NT2/D1 (cell line): ENCODE measurements around the gene APOL1.
A peak's percentile ranks its signal among the peaks of the same experiment; 100 is the strongest.
"Not testable (repeated sequence)": the region's sequence is repeated elsewhere in the genome, so short reads cannot be mapped to it uniquely, and the experiment has no call there.

Experiments used
- DNase-seq: peaks from one replicate; pipeline ENCODE4 v3.0.0-alpha.2; 2011; ENCODE audit warnings: low read depth, low spot score
- H3K27me3 ChIP-seq: 2 replicates; pipeline ENCODE4 v1.6.0; 2011; ENCODE audit warnings: mild to moderate bottlenecking; ENCODE audit not compliant: insufficient read length, insufficient read depth
- H3K36me3 ChIP-seq: 2 replicates; pipeline ENCODE4 v1.6.1; 2011; ENCODE audit warnings: mild to moderate bottlenecking, low read length, mixed read lengths; ENCODE audit not compliant: insufficient read depth, insufficient read length
- H3K4me1 ChIP-seq: 2 replicates; pipeline ENCODE4 v1.5.1; 2011; ENCODE audit not compliant: insufficient read depth, insufficient read length
- H3K4me3 ChIP-seq: 2 replicates; pipeline ENCODE4 v1.5.1; 2011; ENCODE audit warnings: low read depth; ENCODE audit not compliant: insufficient read length
- H3K9ac ChIP-seq: 2 replicates; pipeline ENCODE4 v1.6.0; 2011; ENCODE audit warnings: low read depth; ENCODE audit not compliant: insufficient read length
- H3K9me3 ChIP-seq: 2 replicates; pipeline ENCODE4 v1.5.1; 2011; ENCODE audit warnings: mild to moderate bottlenecking, low read length; ENCODE audit not compliant: insufficient read depth
- SUZ12 ChIP-seq: IDR thresholded peaks from 2 replicates; pipeline ENCODE4 v1.6.1; 2011; ENCODE audit not compliant: insufficient read length, insufficient read depth; ENCODE audit errors: extremely low read depth
- YY1 ChIP-seq: IDR thresholded peaks from 2 replicates; pipeline ENCODE4 v1.6.1; 2011; ENCODE audit not compliant: insufficient read length, insufficient read depth
- ZNF274 ChIP-seq: IDR thresholded peaks from 2 replicates; pipeline ENCODE4 v1.6.1; 2011; ENCODE audit warnings: mild to moderate bottlenecking, low read depth, low read length

The APOL1 gene

GRCh38 chr22:36267058-36267457, 14.1 kb downstream of the APOL1 start:
- H3K4me3 ChIP-seq, result no peak overlapping the region
- no peaks in the 10 kb centered on the region for H3K27me3 ChIP-seq
- TF ChIP-seq YY1 (no peak), ZNF274 (no peak), SUZ12 (no peak)
- no peaks in the 10 kb centered on the region for H3K4me1 ChIP-seq
- no peaks in the 10 kb centered on the region for H3K36me3 ChIP-seq
- no peak overlapping the region for H3K9ac ChIP-seq
- H3K9me3 ChIP-seq, result no peaks in the 10 kb centered on the region
- no peak for DNase-seq

DNA sequence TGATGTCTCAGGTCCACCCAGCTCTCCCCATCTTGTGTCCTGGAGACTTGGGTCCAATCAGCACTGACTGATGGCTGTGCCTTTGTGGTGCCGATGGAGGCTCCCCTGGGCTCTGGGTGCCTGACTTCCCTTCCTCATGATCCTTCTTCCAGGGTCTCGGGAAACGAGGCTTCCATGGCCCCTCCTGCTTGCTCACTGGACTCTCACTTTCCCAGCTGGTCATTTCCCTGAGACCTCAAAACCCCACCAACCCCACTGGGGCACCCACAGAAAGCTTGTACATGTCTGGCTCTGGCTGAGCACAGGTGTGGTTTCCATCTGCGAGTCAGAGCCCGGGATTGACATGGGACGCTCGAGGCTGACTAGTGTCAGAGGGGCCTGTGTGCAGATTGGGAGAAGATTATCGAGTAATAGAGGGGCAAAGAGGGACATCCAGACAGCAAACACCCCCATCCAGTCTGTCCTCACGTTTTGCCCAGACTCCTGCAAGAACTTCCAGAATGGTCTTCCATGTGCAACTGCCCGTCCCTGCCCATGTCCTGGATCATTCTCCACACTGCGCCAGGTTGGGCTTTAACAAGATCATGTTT, 15.1 kb downstream of the APOL1 start:
- Histone ChIP-seq H3K36me3 (no peaks in the 10 kb centered on the region), H3K4me1 (no peaks in the 10 kb centered on the region), H3K27me3 (no peaks in the 10 kb centered on the region), H3K9me3 (no peaks in the 10 kb centered on the region), H3K9ac (no peak overlapping the region), H3K4me3 (no peak overlapping the region)
- DNase-seq, result no peak
- no peak for TF ChIP-seq YY1
- no peak for TF ChIP-seq ZNF274
- TF ChIP-seq SUZ12, result no peak

- not testable (repeated sequence) for H3K4me3 ChIP-seq, DNase-seq, H3K36me3 ChIP-seq, H3K4me1 ChIP-seq, H3K9ac ChIP-seq, H3K27me3 ChIP-seq, H3K9me3 ChIP-seq
These were observed 18.3 kb downstream of the APOL1 start for GRCh38 chr22:36271231-36271630.

DNA sequence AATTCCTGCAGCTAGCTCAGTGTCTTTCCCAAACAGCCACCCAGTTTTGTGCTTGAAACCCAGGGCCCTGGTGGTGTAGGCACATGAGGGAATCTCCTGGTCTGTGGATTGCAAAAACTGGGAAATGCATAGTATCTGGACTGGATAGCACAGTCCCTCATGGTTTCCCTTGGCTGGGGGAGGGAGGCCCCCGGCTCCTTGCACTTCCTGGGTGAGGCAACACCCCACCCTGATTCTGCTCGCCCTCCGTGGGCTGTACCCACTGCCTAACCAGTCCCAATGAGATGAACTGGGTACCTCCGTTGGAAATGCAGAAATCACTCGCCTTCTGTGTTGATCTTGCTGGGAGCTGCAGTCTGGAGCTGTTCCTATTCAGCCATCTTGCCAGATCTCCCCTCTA, 19.0 kb downstream of the APOL1 start:
- H3K9ac ChIP-seq, H3K4me1 ChIP-seq, H3K27me3 ChIP-seq, H3K36me3 ChIP-seq, H3K4me3 ChIP-seq, H3K9me3 ChIP-seq, DNase-seq: not testable (repeated sequence)

DNA sequence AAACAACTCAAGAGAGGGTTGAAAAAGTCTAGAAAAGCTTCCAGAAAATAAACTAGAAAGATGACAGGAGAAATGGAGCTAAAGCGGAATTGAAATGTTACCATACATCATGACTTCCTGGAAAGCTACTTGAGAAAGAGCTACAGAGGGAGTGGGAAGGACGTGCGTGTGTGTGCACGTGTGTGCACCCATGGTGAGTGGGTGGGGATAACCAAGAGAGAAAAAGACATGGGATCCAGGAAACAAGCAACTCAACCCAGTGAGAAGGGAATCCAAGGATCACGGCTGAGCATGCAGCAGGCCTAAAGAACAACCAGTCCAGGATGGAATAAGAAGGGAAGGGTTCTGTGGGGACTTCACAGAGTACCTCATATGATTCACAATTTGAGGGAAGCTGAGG, 21.6 kb downstream of the APOL1 start:
- TF ChIP-seq SUZ12, result no peak
- TF ChIP-seq YY1, result no peak
- TF ChIP-seq ZNF274, result no peak

GRCh38 chr22:36277482-36278291, 24.8 kb downstream of the APOL1 start:
- H3K9ac ChIP-seq, result no peak overlapping the region
- H3K36me3 ChIP-seq, result peaks cover 28% of the 10 kb centered on the region
- H3K4me1 ChIP-seq, result peaks cover 2% of the 10 kb centered on the region
- TF ChIP-seq ZNF274 (no peak), SUZ12 (no peak), YY1 (no peak)
- H3K4me3 ChIP-seq, result no peak overlapping the region
- H3K27me3 ChIP-seq, result no peaks in the 10 kb centered on the region
- DNase-seq, result peak; percentile 35
- no peaks in the 10 kb centered on the region for H3K9me3 ChIP-seq

More for the DNA sequence above, 21.6 kb downstream of the APOL1 start:
- DNase-seq, result no peak
- Histone ChIP-seq H3K4me1 (peaks cover 2% of the 10 kb centered on the region), H3K9me3 (no peaks in the 10 kb centered on the region), H3K27me3 (no peaks in the 10 kb centered on the region), H3K36me3 (peaks cover 6% of the 10 kb centered on the region), H3K9ac (no peak overlapping the region), H3K4me3 (no peak overlapping the region)

DNA sequence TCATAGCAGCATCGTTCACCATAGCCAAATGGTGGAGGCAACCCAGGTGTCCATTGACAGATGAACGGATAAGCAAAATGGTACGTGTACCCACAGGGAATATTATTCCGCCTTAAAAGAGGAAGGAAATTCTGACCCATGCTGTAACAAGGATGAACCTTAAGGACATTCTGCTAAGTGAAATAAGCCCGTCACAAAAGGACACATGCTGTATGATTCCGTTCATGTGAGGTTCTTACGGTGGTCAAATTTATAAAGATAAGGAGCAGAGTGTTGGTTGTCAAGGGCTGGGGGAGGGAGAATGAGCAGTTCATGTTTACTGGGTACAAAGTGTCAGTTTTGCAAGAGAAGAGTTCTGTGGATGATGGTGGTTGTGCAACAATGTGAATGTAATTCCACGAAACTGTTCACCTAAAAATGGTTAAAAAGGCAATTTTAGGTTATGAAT, 26.3 kb downstream of the APOL1 start:
- H3K36me3 ChIP-seq, result peaks cover 40% of the 10 kb centered on the region
- TF ChIP-seq YY1 (no peak), SUZ12 (no peak), ZNF274 (no peak)
- DNase-seq, result no peak
- peaks cover 2% of the 10 kb centered on the region for H3K4me1 ChIP-seq
- no peaks in the 10 kb centered on the region for H3K9me3 ChIP-seq
- no peak overlapping the region for H3K9ac ChIP-seq
- no peaks in the 10 kb centered on the region for H3K27me3 ChIP-seq
- H3K4me3 ChIP-seq, result no peak overlapping the region
